GM21576 (cell line): Measurements from ENCODE around the gene COMT.
"Not testable (repeated sequence)": the region's sequence is repeated elsewhere in the genome, so short reads cannot be mapped to it uniquely, and the experiment has no call there.

Source experiments
- ATAC-seq: cut with Tn5 transposase; IDR thresholded peaks from one replicate; pipeline ENCODE4 v1.9.1; 2021; ENCODE audit warnings: mild to moderate bottlenecking, moderate library complexity; ENCODE audit not compliant: unreplicated experiment

Gene COMT

DNA sequence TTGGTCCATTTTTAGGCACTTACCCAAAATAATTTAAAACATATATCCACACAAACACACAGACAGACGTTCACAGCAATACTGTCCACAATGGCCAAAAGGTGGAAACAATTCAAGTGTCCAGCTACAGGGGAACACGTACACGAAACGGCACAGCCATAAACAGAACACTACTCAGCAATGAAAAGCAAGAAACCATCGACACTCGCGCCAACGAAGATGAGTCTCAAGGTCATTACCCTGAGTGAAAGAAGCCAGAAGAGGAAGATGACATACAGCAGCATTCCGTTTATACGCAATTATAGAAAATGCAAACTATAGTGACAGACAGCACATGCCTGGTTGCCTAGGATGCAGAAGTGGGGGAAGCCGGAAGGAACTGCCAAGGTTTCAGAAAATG, 13.4 kb upstream of the COMT start:
- ATAC-seq: no peak

DNA sequence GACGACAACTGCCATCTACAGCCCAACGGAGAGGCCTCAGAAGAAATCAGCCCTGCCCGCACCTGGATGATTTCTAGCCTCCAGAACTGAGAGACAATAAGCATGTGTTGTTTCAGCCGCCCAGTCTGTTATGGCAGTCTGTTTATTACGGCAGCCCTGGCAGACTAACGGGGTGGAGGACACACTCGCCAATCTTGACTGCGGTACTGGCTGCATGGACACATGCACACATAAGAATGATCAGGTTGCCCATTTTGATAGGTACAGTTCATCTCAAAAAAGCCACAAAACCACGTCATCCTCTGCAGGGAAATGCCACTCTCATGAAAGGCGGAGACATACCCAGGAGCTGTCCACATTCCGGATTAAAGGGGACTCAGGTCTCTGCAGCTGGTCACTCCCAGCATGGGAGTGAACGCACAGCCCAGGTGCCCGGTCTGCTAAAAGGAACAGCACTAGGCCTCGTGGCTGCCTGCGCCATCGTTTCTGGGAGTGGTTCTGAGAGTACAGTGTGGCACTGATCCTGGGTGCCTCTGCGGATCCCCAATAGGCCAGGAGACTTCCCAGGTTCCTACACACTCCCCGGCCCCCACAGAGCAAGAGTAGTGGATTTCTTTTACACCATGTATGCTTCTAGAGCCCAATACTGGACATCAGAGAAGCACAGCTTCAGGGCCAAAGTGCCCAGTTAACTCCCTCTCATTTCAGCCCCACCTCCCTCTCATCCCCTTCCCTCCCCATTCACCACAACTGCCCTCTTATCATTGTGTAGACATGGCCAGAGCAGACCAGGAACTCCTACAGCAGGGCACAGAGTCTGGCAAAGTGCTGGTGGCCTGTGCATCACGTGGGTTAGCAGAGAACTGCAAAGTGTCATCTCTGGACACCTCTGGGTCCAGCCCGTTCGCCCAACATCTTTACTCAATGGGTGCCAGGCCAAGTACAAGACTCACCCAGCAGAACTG, 11.7 kb upstream of the COMT start:
- no peak for ATAC-seq

DNA sequence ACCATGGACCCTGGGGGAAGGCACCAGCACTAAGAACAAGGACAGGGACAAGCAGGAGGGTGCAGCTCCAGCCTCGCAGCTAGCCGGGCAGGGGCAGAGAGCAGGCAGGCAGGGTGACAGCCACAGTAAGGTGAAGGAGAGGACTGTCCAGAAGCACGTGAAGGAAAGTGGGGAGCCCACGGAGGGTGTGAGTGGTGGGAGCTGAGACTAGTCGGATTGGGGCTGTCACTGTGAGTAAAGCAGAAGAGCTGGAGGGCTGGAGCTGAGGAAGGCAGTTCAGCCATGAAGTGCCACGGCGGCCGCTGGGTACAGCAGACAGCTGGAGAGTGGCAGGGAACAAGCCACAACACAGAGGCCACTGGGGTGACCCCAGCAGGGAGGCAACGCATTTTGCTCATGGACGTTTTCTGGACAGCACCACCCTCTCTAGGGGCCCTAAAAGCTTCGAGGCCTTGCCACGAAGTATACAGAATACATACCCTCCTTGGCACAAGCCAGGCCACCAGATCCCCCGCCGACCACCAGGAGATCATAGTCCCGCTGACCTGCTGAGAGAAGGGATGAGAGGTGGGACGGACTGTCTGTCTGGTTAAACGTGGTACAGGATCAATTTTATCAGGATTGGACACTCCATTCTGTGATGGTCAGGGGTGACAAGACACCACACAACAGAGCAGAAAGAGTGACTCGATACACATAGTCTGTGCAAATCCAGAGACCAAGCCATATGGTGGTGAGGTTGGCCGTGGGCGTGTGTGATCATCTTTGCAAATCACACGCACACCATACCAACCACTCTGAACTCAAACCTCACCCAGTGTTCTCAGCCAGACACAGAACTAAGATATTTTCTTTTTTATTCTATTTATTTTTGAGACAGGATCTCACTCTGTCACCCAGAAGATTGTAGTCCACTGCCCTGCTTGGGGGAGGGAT, 10.8 kb upstream of the COMT start:
- no peak for ATAC-seq

DNA sequence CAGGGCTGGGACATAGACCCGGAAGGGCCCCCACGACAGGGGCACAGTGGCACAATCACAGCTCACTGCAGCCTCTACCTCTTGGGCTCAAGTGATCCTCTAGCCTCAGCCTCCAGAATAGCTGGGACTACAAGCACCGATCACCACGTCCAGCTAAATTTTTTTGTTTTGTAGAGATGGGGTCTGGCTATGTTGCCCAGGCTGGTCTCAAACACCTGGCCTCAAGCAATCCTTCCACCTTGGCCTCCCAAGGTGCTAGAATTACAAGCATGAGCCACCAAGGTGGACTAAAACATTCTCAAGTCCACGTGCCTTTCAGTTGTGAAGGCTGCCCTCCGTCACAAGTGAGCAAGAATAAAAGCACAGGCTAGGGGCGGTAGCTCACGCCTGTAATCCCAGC, 10.1 kb upstream of the COMT start:
- no peak for ATAC-seq

DNA sequence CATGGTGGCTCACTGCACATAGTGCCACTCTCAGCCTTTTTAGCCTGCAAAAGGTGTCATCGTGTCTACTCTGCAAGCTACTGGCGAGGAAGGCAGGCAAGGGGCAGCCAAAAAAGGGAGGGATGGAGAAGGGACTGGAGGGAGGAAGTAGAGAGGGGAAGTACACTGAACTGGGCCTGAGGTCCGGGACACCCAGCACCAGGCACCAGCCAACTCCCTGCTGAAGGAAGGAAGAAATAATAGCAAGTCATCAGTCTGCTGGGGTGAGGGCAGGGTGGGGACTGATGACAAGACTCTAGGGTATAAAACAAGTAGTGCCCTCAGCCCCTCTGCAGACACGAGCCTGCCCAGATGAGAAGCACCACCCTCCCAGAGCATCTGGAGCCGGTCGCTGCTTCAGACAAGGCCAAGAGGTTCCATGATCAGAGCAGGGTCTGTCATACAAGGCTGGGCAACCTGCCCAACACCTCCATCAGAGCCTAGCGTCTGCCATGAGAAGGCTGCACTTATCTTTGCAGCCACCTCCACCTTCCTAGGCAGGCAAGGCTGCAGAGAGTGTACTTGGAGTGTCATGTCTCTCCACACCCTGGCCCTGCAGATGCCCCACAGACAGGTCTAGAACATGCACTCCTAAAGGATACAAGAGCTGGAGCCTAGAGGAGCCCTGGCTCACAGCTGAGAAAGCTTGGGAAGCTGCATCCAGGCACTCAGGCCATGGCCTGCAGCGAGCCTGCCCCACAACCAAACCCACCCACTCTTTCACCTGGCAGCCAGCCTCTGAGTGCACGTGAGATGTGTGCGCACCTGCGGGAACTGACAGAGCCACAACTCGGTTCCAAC, 9.0 kb upstream of the COMT start:
- ATAC-seq: no peak

DNA sequence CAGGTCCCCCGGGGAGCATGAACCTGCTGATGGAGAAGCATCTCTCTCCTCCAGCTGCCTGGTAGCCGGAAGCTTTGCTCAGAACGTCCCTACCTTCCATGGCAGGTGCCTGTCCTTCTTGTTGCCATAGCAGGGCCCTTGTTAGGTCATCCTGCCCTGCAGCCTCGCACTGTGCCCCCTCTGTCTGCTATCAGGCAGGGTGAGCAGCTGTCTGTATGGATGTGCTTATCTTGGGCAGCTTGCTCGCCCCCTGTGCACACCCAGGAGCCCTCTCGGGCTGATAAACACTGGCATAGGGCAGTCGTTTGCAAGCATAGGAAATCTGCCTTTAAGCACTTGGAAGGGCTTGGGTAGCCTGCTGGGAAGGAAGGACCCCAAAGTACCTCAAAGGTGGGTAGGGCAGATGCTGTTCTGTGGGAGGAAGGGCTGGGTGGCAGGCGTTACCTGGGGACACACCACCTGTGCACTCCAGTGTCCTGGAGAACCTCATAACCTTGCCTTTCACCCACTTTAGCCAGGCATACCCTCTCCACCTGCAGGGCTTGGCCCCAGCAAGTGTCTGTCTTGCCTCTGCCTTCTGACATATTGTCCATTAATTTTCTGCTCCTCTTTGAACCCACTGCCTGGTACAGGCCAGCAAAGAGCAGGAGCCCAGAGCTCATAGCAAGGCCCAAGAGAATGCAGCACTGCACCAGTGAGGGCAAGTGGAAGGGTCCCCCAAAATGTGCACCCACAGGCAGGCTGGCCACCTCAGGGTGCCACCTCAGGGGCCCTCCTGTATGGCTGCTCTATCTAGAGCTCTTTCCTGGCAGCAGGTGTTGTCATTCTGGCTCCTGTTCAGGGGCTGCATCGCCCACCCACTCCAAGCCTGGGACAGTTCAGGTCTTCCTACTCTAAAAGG, 8.0 kb upstream of the COMT start:
- ATAC-seq: no peak

DNA sequence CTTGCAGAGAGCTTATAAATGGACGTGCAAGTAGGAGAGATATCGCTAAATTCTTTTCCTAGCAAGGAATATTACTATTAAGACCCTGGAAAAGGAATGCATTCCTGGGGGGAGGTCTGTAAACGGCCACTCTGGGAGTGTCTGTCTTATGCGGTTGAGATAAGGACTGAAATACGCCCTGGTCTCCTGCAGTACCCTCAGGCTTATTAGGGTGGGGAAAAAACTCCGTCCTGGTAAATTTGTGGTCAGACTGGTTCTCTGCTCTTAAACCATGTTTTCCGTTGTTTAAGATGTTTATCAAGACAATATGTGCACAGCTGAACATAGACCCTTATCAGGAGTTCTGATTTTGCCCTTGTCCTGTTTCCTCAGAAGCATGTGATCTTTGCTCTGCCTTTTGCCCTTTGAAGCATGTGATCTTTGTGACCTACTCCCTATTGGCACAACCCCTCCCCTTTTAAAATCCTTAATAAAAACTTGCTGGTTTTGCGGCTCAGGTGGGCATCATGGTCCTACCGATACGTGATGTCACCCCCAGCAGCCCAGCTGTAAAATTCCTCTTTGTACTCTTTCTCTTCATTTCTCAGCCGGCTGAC, 6.4 kb upstream of the COMT start:
- ATAC-seq: not testable (repeated sequence)

DNA sequence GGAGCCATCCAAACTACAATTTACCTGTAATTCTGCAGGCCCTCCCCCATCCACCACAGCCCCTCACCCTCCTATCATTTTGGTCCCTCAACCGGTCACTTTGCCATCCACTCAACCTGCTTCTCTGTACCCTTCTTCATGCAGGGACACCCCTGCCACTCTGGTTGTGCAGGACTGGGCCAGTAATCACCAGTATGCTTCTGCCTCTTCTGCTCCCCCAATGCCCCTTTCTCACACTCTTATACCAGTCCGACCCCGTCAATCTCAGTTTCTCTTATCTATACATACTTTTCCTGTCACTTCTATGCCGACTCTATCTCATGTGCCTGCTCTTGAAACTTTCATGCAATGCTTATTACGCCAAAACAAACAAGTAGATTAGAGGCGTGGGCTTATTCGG, 5.1 kb upstream of the COMT start:
- ATAC-seq: no peak

DNA sequence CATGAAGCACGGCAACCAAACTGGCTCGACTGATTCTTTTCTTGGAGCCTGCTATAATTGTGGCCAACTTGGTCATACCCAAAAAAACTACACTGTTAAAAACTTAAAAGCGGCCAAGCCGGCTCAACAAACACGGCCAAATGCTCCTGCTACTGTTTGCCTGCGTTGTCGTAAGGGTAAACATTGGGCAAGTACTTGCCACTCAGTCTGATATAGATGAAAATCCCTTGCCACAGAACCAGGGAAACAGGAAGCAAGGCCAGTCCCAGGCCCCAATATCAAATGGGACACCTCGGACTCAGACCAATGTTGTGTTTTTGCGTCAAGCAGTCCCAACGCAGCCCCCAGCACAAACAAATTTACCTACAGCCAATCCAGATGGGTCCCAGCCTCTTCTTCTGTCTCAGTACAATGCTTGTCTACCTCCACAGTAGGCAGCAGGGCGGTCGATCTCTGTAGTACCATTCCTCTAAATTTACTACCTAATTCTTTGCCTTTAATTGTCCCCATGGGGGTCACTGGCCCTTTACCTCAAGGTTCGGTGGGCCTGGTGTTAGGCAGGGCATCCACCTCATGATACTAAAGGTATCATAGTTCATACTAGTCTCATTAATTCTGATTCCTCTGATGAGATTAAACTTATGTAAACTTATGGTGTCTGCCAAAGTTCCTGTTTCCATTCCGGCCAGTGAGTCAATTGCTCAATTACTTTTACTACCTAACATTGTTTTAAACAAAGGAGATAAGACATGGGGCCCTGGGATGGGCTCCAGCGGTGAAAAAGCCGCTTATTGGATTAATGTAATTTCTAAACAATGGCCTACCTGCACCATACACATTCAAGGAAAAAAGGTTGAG, 3.7 kb upstream of the COMT start:
- ATAC-seq: no peak

DNA sequence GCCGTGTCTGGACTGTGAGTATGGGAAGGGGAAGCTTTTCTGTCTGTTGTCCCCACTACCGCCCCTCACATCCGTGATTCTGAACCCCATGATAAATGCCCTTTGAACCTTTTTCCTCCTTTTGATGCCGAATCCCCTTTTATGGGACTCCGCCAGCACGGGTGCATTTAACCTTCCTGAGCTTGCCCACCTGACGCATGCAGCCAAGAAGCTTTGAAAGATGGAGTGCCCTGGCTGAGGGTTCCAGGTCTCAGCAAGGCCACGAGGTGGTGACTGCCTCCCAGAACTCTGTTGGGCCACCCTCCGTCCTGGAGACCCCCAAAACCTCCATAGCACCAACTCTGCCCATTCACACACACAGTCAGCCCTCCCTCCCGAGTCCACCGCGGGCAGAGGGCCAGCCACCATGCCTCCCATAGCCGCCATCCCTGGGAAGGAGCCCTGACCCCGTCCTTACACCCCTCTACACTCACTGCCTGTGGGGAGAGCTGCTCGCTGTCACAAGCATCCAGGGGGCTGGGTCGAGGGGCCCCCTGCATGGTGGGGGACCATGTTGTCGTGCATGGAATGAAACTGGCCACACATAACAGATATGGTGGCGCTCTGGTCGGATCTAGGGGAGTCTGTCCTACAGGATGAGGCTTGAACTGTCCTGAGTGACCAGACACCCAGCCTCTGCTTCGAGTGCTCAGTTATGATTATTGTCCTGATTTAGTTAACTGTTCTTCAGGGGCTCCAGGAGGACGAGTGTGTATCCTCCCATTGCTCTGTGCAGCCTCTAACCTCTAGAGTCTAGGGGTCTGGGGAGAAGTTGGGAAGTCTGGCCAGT, 822 bp upstream of the COMT start:
- ATAC-seq: no peak

DNA sequence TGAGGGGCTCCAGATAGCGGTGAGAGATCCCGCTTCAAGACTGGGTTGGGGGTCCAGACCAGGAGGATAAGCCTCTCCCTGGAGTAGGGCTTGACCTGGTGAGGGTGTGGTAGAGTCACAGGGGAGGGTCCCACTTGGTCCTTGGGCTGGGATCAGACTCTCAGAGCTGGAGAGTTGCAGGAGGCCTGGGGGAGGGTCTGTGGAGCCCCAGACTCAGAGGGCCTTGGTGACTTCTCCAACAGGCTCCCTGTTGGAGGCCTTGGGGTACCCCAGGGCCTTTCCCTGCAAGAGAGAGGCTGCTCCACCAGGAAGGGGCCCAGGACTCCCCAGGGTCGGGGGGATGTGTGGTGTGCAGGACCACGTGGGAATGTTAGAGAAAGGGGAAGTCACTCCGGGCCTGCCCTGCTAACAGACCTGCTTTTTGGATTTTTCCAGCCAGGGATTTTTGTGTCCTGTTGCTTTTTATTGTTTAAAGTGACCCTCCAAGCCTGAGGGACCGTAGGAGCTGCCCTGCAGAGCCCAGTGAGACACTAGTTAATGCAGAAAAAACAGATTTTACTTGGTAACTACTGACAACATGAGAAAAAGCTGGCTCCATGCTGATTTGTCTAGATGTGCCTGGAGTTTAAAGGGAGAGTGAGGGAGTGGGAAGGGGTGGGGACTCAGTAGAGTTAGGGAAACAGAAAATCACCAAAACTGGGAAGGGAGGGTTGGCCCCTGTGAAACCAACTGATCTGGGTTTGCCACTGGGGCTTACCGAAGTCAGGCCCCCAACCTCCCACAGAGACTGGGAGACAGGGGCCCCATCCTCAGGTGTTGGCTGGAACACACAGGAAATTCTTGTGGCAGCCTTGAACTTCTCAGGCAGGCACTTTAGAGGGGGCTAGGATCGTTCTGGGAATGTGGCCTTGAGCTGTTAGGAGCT, 847 bp downstream of the COMT start:
- no peak for ATAC-seq

DNA sequence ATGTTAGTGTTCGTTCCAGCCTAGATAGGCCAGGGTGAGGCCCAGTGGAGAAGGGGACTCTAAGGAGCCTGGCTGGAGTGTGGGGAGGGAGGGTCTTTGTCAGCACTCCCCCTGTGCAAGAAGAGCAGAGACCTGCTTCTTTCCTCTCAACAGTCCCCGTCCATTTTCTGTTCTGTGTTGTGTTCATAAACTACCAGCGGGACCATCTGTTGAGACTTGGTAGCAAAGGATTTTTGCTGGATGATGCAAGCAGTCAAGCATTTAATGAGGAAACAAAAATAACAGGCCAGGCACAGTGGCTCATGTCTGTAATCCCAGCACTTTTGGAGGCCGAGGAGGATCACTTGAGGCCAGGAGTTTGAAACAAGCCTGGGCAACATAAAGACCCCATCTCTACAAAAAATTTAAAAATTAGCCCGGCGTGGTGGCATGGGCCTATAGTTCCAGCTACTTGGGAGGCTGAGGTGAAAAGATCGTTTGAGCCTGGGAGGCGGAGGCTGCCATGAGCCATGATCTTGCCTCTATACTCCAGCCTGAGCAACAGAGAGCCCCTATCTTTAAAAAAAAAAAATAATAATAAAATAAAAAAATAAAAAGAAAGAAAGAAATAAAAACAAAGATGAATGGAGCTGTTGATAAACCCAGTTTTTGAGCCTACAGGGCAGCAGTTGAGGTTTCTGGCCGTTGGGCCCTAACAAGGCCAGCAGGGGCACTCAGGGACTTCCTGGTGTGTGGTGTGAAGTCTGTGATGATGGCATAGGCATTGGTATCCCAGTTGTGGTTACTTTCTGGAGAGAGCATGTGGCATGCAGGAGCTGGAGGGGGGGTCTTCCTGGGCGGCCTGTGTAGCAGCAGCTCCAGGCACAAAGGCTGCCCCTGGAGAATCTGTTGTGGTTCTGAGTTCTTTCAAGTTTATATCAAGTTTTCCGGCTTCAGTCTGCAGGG, 1.8 kb downstream of the COMT start:
- no peak for ATAC-seq

DNA sequence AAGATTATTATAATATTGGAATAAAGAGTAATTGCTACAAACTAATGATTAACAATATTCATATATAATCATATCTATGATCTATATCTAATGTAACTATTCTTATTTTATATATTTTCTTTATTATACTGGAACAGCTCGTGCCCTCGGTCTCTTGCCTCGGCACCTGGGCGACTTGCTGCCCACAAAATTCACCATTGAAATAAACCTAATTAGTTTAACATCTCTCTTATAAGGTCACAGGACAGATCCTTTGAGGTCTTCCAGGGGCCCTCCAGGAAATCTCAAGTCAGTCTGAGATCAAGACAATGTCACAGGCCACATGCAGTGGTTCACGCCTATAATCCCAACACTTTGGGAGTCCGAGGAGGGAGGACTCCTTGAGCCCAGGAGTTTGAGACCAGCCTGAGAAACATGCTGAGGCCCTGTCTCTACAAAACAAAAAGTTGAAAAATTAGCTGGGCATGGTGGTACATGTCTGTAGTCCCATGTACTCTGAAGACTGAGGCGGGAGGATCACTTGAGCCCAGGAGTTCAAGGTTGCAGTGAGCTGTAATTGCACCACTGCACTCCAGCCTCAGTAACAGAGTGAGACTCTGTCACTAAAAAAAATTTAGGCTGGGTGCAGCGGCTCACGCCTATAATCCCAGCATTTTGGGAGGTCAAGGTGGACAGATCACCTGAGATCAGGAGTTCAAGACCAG, 6.6 kb downstream of the COMT start:
- ATAC-seq: no peak

DNA sequence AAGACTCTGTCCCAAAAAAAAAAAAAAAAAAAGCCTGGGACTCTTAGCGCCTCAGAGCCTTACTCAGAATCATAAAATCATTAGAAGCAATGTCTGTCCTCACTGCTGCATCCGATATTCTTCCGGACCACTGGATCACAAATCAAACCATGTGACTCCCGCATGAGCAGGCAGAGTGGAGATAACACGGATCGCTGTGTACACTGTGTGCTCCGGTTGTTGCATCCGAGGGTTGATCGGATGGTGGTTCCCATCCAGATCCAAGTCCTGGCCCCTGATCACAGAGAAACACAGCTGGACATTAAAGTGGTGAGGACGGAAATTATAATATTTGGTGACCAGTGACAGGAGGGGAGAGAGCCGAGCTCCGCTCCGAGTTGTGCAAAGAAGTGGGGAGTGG, 9.8 kb downstream of the COMT start:
- ATAC-seq: no peak
